ENCODE data around the gene FBXW7. TPM values are rescaled to one million over a fixed set of nuclear protein-coding genes. Genes with fewer than 3 reads are reported as not detected.

The FBXW7 gene
- total RNA-seq, 1 experiment from 2014 or later: 27.1 TPM

DNA sequence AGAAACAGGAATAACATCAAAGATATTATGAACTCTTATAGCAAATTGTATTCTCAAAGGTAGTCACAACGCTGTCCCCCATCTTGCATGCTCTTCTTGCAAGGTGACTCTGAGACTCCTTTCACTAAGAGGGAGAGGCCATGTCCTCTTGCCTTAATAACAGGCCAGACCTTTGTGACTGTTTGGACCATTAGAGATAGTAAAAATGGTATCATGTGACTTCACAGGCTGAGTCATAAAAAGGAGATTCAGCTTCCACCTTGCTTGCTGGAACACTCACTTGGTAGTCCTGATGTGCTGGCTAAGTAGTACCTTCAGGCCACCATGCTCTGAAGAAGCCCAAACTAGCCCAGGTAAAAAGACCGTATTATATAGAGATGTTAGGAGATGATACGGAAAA lies 143.8 kb downstream of the FBXW7 start:
- H3K23ac ChIP-seq (ENCODE audit: insufficient read length, low read depth, low read length): no peak overlapping the region
- Mint-ChIP-seq H3K4me3 (no peak overlapping the region), H3K27ac (peak overlapping the region in 1 of 3 experiments; percentile 19; a peak in 1 of 7 replicates), H3K36me3 (ENCODE audit: insufficient read depth in 1 of 3, low read depth in 3 of 3) (no peaks in the 10 kb centered on the region), H3K9me3 (no peaks in the 10 kb centered on the region), H3K27me3 (ENCODE audit: low read depth) (no peaks in the 10 kb centered on the region), H3K4me1 (peaks cover 0 to 4% of the 10 kb centered on the region in 2 experiments; a peak in 1 of 4 replicates)
- no peak overlapping the region for H3K4me2 ChIP-seq (ENCODE audit: insufficient read depth, insufficient read length, low read length)
- TF ChIP-seq, protein P1, sequence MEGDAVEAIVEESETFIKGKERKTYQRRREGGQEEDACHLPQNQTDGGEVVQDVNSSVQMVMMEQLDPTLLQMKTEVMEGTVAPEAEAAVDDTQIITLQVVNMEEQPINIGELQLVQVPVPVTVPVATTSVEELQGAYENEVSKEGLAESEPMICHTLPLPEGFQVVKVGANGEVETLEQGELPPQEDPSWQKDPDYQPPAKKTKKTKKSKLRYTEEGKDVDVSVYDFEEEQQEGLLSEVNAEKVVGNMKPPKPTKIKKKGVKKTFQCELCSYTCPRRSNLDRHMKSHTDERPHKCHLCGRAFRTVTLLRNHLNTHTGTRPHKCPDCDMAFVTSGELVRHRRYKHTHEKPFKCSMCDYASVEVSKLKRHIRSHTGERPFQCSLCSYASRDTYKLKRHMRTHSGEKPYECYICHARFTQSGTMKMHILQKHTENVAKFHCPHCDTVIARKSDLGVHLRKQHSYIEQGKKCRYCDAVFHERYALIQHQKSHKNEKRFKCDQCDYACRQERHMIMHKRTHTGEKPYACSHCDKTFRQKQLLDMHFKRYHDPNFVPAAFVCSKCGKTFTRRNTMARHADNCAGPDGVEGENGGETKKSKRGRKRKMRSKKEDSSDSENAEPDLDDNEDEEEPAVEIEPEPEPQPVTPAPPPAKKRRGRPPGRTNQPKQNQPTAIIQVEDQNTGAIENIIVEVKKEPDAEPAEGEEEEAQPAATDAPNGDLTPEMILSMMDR (conservative IDR thresholded peaks at IDR 0.05): no peak
- no peak overlapping the region for H3K56ac ChIP-seq (ENCODE audit: insufficient read length, low read depth, low read length)
- H2BK20ac ChIP-seq (ENCODE audit: low read depth, low read length, poor library complexity, severe bottlenecking): no peak overlapping the region
- no peak overlapping the region for H2AFZ ChIP-seq (ENCODE audit: low read length)
- H3K4me1 ChIP-seq (ENCODE audit: insufficient read depth, low read length): no peaks in the 10 kb centered on the region
- H3K9ac ChIP-seq (ENCODE audit: extremely low read depth, insufficient read length, low read length): no peak overlapping the region
- H3K4ac ChIP-seq (ENCODE audit: low read depth, low read length): no peak overlapping the region
- no CpG with 5 or more reads among the region's 3 CpGs for WGBS (ENCODE audit: extremely low coverage, insufficient read length, low lambda C conversion rate)
- no peak overlapping the region for H3T11ph ChIP-seq (ENCODE audit: low read length)
- no peaks in the 10 kb centered on the region for H3K23me2 ChIP-seq (ENCODE audit: insufficient read length, low read depth, low read length, poor library complexity, severe bottlenecking)
- H3K79me2 ChIP-seq (ENCODE audit: insufficient read depth, low read length): no peaks in the 10 kb centered on the region
- H2BK120ac ChIP-seq (ENCODE audit: low read depth, low read length, poor library complexity, severe bottlenecking): no peak overlapping the region
- H4K91ac ChIP-seq (ENCODE audit: insufficient read length, low read depth, low read length): no peak overlapping the region
- no peak overlapping the region for H3K27ac ChIP-seq (ENCODE audit: insufficient read length, low read depth, low read length)
- no peak overlapping the region for H2BK15ac ChIP-seq (ENCODE audit: low read depth, low read length)
- H3K14ac ChIP-seq (ENCODE audit: insufficient read depth, low read length): no peak overlapping the region
- H4K8ac ChIP-seq (replicated peaks; ENCODE audit: insufficient read length, low read depth, low read length): no peak overlapping the region
- no peaks in the 10 kb centered on the region for H3K9me3 ChIP-seq (ENCODE audit: control insufficient read depth, low read depth, low read length)
- no peak for DNase-seq
- no peaks in the 10 kb centered on the region for H3K27me3 ChIP-seq (ENCODE audit: insufficient read depth, low read length)
- H4K5ac ChIP-seq (ENCODE audit: insufficient read length, low read depth, low read length): no peak overlapping the region
- no peak overlapping the region for H2BK5ac ChIP-seq (ENCODE audit: insufficient read length, low read length)
- no peaks in the 10 kb centered on the region for H3K79me1 ChIP-seq (ENCODE audit: insufficient read depth, low read depth, low read length, poor library complexity, severe bottlenecking)
- H2BK12ac ChIP-seq (ENCODE audit: insufficient read length, low read depth, low read length): no peak overlapping the region
- no peak overlapping the region for H2AK5ac ChIP-seq (ENCODE audit: insufficient read length, low read length)
- H4K20me1 ChIP-seq (ENCODE audit: control insufficient read depth, insufficient read depth, insufficient read length): no peaks in the 10 kb centered on the region
- H3K18ac ChIP-seq (ENCODE audit: insufficient read length, low read depth, low read length): no peak overlapping the region
